Choroid plexus epithelial cell (primary cell): ENCODE data around the gene LDAH.
A peak's percentile ranks its signal among the peaks of the same experiment; 100 is the strongest.

Experiments used
- DNase-seq: peaks from one replicate; pipeline ENCODE4 v3.0.0-alpha.2; 2010; ENCODE audit warnings: low read depth
- H3K4me3 ChIP-seq: 2 replicates; pipeline ENCODE4 v1.5.1; 2011; ENCODE audit warnings: low read depth, mild to moderate bottlenecking, control low read depth, low read length, moderate library complexity
- TF ChIP-seq, protein P1 (sequence below): conservative IDR thresholded peaks from 2 replicates; pipeline ENCODE4 v1.5.1; 2011; ENCODE audit warnings: low read depth, mild to moderate bottlenecking, control low read depth, inconsistent platforms, low read length, moderate library complexity

LDAH gene

DNA sequence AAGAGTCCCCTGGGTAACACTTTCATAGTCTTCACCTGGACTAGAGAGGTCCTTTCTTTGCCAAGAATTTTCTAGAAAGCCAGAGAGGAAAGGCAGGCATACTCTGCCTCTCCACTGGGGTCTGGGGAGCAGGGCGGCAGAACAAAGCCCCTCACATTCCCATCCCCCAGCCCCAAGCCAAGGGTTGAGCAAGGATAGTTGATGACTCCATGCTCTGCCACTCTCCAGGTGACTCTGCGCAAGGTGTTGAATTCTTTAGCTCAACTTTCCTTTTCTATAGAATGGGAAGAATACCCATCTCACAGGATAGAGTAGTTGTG, 158.9 kb downstream of the LDAH start:
- TF ChIP-seq, protein P1, sequence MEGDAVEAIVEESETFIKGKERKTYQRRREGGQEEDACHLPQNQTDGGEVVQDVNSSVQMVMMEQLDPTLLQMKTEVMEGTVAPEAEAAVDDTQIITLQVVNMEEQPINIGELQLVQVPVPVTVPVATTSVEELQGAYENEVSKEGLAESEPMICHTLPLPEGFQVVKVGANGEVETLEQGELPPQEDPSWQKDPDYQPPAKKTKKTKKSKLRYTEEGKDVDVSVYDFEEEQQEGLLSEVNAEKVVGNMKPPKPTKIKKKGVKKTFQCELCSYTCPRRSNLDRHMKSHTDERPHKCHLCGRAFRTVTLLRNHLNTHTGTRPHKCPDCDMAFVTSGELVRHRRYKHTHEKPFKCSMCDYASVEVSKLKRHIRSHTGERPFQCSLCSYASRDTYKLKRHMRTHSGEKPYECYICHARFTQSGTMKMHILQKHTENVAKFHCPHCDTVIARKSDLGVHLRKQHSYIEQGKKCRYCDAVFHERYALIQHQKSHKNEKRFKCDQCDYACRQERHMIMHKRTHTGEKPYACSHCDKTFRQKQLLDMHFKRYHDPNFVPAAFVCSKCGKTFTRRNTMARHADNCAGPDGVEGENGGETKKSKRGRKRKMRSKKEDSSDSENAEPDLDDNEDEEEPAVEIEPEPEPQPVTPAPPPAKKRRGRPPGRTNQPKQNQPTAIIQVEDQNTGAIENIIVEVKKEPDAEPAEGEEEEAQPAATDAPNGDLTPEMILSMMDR = no peak
- H3K4me3 ChIP-seq = no peak overlapping the region
- no peak for DNase-seq

DNA sequence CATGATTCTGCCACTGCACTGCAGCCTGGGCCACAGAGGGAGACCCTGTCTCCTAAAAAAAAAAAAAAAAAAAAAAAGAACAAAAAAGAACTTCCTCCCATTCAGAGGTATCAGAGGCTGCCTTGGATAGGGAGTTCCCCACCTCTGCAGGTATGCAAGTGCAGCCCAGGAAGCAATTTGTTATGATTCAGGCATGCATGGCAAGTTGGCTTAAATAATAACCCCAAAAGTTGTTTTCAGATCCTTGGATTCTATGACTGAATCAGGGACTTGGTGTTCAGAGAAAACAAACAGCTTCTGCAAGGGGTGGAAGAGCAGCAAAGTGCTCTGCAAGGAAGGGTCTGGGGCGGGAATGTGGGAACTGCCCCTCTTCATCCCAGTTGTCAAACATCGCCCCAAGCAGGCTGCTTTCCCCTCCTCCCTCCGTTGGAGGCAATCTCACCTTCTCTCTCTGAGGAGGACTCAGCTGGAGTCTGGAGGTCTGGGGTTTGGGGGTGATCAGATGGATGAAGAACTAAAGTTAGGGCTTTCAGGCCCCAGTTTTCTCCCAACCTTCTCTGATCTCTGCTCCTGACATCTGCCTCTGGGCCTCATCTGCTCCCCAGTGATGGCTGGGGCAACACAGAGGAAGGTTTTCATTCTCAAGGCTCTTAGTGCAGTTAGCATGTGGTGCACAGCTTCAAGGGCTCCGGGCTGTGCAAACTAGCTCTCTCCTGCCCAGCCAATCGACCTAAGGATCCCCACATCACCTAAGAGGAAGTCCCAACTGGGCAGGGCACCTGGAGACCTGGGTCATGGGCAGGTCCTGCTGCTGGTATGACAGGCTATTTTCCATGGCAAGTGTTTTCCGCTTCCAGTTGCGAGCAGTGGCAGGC, 159.5 kb downstream of the LDAH start:
- no peak overlapping the region for H3K4me3 ChIP-seq
- TF ChIP-seq, protein P1 = no peak
- no peak for DNase-seq

DNA sequence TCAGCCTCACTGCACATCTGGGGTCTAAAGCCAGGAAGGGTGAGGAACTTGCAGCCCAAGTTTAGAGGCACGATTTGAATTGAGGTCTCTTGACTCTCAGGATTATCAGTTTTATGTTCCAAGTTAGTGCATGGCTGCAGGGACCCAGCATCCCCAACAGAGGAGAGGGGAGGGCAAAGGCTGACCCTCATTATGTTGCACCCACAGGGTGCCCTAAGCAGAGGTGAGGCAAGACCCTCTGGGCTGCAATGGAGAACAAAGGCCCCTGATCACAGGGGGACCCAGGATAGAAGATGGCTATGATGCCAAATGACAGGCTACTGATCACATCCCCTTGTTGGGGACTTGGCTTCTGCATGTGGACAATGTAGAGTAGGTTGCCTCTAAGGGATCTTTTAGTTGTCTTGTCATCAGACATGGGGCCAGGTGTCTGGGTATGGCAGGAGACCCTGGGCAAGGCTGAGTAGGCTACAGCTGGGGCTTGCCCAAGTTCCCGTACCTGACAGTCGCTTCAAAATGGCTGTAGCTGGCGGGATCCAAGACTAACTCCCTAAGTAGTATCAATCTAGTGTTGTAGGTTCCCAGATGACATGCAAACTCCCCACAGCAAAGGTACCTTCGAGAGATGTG, 160.5 kb downstream of the LDAH start:
- H3K4me3 ChIP-seq = no peak overlapping the region
- TF ChIP-seq, protein P1 = no peak
- DNase-seq = no peak

DNA sequence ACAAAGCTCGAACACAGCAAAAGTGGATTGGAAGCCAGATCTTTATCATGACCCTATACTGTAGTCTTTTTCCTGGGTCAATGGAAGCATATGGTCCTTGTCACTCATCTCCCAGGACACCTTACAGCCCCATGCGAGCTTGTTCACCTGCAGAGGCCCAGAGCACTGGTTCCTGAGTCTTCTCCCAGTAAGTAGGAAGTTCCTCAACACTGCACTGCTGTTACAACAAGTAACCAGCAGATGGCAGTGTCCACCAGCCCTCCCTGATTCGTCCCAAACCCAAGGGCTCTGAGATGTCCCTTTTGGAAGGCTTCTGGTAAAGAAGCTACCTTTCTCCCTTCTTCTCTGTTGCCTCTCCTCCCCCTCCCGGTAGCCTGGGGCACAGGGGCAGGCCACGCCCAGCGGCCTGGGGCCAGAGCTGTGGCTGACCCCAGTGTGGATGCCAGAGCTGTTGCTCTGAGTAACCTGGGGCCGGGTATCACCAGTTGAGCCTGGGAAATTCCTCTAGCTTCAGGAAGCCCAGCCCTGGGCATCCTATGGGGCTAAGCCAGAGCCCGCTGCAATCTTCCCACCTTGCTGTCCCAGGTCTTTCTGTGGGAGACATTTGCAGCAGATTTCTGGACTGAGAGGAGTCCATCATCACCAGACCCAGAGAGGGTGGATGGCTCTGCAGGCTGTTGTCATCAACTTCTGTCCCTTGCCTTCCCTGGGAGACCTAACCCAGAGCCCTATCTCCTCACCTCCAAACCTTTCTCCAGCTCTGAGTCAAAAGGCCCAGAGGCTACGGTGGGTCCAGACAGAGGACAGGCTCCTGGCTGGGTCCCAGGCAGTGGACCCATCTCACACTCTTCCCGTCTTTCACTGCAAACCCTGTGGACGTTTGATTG, 161.2 kb downstream of the LDAH start:
- H3K4me3 ChIP-seq = no peak overlapping the region
- peak; percentile 87 for DNase-seq
- TF ChIP-seq, protein P1 = peak; percentile 100

DNA sequence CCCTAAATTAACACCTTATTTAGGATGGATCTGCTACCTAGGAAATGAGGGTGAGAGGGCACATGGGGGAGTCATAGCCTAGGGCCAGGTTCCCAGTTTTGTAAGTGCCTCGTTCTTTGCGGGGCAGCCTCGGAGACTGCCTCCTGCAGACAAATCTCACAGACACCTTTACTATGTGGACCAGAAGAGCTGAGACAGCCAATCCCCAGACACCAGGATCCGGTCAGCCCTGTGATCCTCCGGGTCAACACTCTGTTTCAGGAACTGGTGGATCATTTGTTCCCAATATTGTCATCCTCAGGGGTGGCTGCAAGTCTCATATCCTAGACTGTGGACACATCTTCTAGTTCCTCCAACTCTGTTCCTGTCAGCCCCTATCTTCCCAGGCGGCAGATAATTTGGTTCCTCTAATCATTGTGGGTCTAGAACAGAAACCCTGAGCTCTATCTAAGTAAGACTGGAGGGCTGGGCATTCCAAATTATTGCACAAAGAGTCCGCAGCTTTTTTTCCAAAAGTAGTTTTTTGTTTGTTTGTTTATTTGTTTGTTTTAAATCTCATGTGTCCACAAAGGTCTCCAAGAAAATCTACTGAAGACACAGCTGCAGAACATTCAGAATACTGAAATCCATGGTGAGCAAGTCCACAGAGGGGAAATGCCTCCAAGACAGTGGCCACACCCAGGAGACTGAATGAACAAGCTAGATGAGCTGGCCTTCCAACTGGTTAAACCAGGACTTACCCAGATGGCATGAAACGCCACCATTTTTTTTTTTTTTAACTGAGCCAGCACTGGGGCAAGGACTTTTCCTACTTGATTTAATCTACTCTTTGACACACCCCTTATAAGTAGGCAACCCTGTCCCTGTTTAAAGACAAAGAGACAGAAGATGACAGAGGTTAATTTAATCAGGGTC, 162.1 kb downstream of the LDAH start:
- no peak for DNase-seq
- TF ChIP-seq, protein P1 = no peak
- H3K4me3 ChIP-seq = no peak overlapping the region
